ENCODE data around the gene KIF16B. TPM values are rescaled to one million over a fixed set of nuclear protein-coding genes. Genes with fewer than 3 reads are reported as not detected.

Gene KIF16B
- total and polyA plus RNA-seq, 2 experiments from 2014 or later, result 9.3 to 21.8 TPM

DNA sequence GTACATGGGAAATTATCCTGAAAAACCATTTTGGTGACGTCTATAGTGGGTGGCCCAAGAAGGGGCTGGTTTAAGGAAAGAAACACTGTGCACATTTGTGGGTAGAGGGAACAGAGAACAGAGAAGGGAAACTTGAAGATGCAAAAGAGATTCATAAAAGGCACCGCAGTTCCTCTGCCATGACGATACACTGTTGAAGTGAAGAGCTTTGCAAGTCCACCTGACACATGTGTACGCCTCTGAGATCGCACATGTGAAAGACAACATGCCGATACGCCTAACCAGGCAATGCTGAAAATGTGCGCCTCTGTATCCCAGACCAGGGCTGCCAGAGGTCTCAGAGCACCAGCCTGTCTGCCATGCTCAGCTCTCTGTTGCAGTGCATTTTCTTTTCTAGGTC is 180.9 kb downstream of the KIF16B start:
- H3K4me3 ChIP-seq, result no peak overlapping the region
- no peaks in the 10 kb centered on the region for H3K79me2 ChIP-seq
- 96% methylated on average over 8 of the region's 8 CpGs for WGBS (ENCODE audit: low lambda C conversion rate, missing lambda C conversion rate)
- no peak overlapping the region for H2AFZ ChIP-seq
- no peaks in the 10 kb centered on the region for H3K9me3 ChIP-seq (ENCODE audit: low read depth)
- H3K4me2 ChIP-seq, result no peak overlapping the region
- H3K27ac ChIP-seq, result no peak overlapping the region
- no peaks in the 10 kb centered on the region for H4K20me1 ChIP-seq (ENCODE audit: insufficient read depth, poor library complexity, severe bottlenecking)
- peaks cover 10% of the 10 kb centered on the region for H3K4me1 ChIP-seq (ENCODE audit: insufficient read depth)
- H3K36me3 ChIP-seq (replicated peaks; ENCODE audit: insufficient read depth, low read depth), result no peaks in the 10 kb centered on the region
- DNase-seq (ENCODE audit: low spot score), result no peak
- H3K27me3 ChIP-seq, result no peaks in the 10 kb centered on the region
- TF ChIP-seq, protein P1, sequence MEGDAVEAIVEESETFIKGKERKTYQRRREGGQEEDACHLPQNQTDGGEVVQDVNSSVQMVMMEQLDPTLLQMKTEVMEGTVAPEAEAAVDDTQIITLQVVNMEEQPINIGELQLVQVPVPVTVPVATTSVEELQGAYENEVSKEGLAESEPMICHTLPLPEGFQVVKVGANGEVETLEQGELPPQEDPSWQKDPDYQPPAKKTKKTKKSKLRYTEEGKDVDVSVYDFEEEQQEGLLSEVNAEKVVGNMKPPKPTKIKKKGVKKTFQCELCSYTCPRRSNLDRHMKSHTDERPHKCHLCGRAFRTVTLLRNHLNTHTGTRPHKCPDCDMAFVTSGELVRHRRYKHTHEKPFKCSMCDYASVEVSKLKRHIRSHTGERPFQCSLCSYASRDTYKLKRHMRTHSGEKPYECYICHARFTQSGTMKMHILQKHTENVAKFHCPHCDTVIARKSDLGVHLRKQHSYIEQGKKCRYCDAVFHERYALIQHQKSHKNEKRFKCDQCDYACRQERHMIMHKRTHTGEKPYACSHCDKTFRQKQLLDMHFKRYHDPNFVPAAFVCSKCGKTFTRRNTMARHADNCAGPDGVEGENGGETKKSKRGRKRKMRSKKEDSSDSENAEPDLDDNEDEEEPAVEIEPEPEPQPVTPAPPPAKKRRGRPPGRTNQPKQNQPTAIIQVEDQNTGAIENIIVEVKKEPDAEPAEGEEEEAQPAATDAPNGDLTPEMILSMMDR (IDR thresholded peaks at IDR 0.05; ENCODE audit: poor library complexity), result no peak
- no peak for TF ChIP-seq EZH2 (IDR thresholded peaks at IDR 0.05; ENCODE audit: borderline replicate concordance)
- TF ChIP-seq EZH2phosphoT487 (IDR thresholded peaks at IDR 0.05; ENCODE audit: low read depth, severe bottlenecking, unreplicated experiment), result no peak
- no peaks in the 10 kb centered on the region for H3K9me2 ChIP-seq (replicated peaks; ENCODE audit: insufficient read depth)

DNA sequence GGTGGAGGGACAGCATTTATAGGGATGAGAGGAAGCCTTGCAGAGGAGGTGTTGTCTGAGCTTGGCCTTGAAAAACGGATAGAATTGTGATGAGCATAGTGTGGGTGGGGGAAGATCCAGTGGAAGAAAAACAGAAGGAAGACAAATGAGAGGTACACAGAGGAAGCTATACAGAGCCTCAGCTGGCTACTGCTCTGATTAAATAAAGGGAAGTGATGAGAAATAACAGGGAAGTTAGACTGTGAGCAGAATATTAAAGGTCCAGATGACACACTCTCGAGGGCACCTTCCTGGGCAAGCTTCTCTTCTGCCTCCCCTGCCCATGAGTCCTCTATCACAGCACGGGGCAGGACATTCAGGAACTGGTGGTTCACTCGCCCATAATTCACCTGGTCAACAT is 182.3 kb downstream of the KIF16B start:
- H3K4me2 ChIP-seq, result no peak overlapping the region
- H3K4me3 ChIP-seq, result no peak overlapping the region
- H3K27ac ChIP-seq, result no peak overlapping the region
- no peaks in the 10 kb centered on the region for H3K27me3 ChIP-seq
- H3K4me1 ChIP-seq (ENCODE audit: insufficient read depth), result peaks cover 7% of the 10 kb centered on the region
- H3K79me2 ChIP-seq, result no peaks in the 10 kb centered on the region
- no peaks in the 10 kb centered on the region for H4K20me1 ChIP-seq (ENCODE audit: insufficient read depth, poor library complexity, severe bottlenecking)
- no peaks in the 10 kb centered on the region for H3K9me3 ChIP-seq (ENCODE audit: low read depth)
- no peaks in the 10 kb centered on the region for H3K9me2 ChIP-seq (replicated peaks; ENCODE audit: insufficient read depth)
- WGBS (ENCODE audit: low lambda C conversion rate, missing lambda C conversion rate), result 94% methylated on average over 4 of the region's 4 CpGs
- TF ChIP-seq EZH2phosphoT487 (IDR thresholded peaks at IDR 0.05; ENCODE audit: low read depth, severe bottlenecking, unreplicated experiment), result no peak
- H2AFZ ChIP-seq, result no peak overlapping the region
- DNase-seq (ENCODE audit: low spot score), result no peak
- H3K36me3 ChIP-seq (replicated peaks; ENCODE audit: insufficient read depth, low read depth), result no peaks in the 10 kb centered on the region

DNA sequence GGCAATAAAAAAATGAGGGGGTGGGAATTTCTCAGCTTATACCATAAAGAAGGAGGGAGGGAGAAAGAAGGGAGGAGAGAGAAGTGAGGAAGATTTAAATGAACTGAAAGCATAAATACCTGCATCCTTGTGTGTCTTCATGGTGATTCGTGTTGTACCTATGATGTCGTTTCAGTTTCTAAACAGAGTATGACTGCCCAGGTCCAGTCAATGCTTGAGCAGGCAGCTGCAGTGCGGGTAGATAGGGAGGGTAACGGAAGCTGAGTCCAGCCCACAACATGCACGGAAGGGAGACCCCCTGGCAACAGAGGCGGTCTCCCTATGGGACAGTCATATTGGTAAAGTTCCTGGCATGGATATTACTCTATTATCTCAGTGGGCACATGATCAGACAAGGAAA is 184.5 kb downstream of the KIF16B start:
- no peak overlapping the region for H3K4me2 ChIP-seq
- H3K79me2 ChIP-seq, result no peaks in the 10 kb centered on the region
- no peak for TF ChIP-seq EZH2phosphoT487 (IDR thresholded peaks at IDR 0.05; ENCODE audit: low read depth, severe bottlenecking, unreplicated experiment)
- no peak for TF ChIP-seq EZH2 (IDR thresholded peaks at IDR 0.05; ENCODE audit: borderline replicate concordance)
- TF ChIP-seq, protein P1 (IDR thresholded peaks at IDR 0.05; ENCODE audit: poor library complexity), result no peak
- no peak for DNase-seq (ENCODE audit: low spot score)
- H3K36me3 ChIP-seq (replicated peaks; ENCODE audit: insufficient read depth, low read depth), result no peaks in the 10 kb centered on the region
- H3K9me3 ChIP-seq (ENCODE audit: low read depth), result no peaks in the 10 kb centered on the region
- H3K4me1 ChIP-seq (ENCODE audit: insufficient read depth), result peaks cover 3% of the 10 kb centered on the region
- no peak overlapping the region for H3K27ac ChIP-seq
- H3K4me3 ChIP-seq, result no peak overlapping the region
- no peaks in the 10 kb centered on the region for H3K27me3 ChIP-seq
- no peak overlapping the region for H2AFZ ChIP-seq
- H4K20me1 ChIP-seq (ENCODE audit: insufficient read depth, poor library complexity, severe bottlenecking), result no peaks in the 10 kb centered on the region
- no peaks in the 10 kb centered on the region for H3K9me2 ChIP-seq (replicated peaks; ENCODE audit: insufficient read depth)
- 97% methylated on average over 6 of the region's 6 CpGs for WGBS (ENCODE audit: low lambda C conversion rate, missing lambda C conversion rate)

DNA sequence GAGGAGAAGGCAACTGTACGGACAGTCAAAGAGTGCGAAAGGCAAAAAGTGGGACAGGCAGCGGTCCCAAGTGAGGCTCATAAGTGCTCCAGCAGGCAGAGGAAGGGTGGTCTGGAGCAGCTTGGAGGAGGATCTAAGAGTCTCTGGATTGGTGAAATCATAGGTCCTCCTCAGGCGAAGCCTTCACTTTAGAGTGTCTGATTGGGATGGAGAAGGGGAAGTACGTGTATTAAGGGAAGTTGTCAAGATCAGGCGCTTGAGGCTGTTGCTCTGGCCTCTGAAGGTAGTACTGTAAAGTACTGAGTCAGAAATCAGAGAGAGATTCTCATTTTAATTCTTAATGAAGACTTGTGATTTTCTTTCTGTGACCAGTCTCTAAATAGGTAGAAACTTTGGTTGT is 185.6 kb downstream of the KIF16B start:
- H3K36me3 ChIP-seq (replicated peaks; ENCODE audit: insufficient read depth, low read depth), result no peaks in the 10 kb centered on the region
- no peak overlapping the region for H2AFZ ChIP-seq
- no peaks in the 10 kb centered on the region for H4K20me1 ChIP-seq (ENCODE audit: insufficient read depth, poor library complexity, severe bottlenecking)
- H3K9me3 ChIP-seq (ENCODE audit: low read depth), result no peaks in the 10 kb centered on the region
- H3K79me2 ChIP-seq, result no peaks in the 10 kb centered on the region
- no peaks in the 10 kb centered on the region for H3K4me1 ChIP-seq (ENCODE audit: insufficient read depth)
- no peak overlapping the region for H3K27ac ChIP-seq
- WGBS (ENCODE audit: low lambda C conversion rate, missing lambda C conversion rate), result 94% methylated on average over 6 of the region's 6 CpGs
- H3K27me3 ChIP-seq, result no peaks in the 10 kb centered on the region
- H3K9me2 ChIP-seq (replicated peaks; ENCODE audit: insufficient read depth), result no peaks in the 10 kb centered on the region
- DNase-seq (ENCODE audit: low spot score), result no peak
- H3K4me2 ChIP-seq, result no peak overlapping the region
- no peak for TF ChIP-seq EZH2 (IDR thresholded peaks at IDR 0.05; ENCODE audit: borderline replicate concordance)
- TF ChIP-seq, protein P1 (IDR thresholded peaks at IDR 0.05; ENCODE audit: poor library complexity), result no peak
- no peak for TF ChIP-seq EZH2phosphoT487 (IDR thresholded peaks at IDR 0.05; ENCODE audit: low read depth, severe bottlenecking, unreplicated experiment)
- no peak overlapping the region for H3K4me3 ChIP-seq

Measured in hepatocyte (in vitro differentiated cells).